Vagina (tissue), 2 donors: ENCODE measurements around the gene HIGD1B.

Experiments used
- CTCF ChIP-seq, 3 experiments: fragments of 450-650 bp in 2 of 3; fragments of 200-600 bp in 1 of 3; sonication (generic) in 1 of 3; IDR thresholded peaks; one replicate each; pipeline ENCODE4 v1.5.1; 2017 to 2019; ENCODE audit warnings: antibody characterized with exemption in 3 of 3, mild to moderate bottlenecking in 2 of 3, moderate library complexity in 2 of 3
- POLR2A ChIP-seq, 2 donors: fragments of 450-650 bp; IDR thresholded peaks; one replicate each; pipeline ENCODE4 v1.6.1; 2017; ENCODE audit warnings: antibody characterized with exemption in 2 of 2, mild to moderate bottlenecking in 2 of 2, moderate library complexity in 2 of 2
- POLR2AphosphoS5 ChIP-seq, 2 donors: sonication (generic); formaldehyde crosslinking; IDR thresholded peaks; one replicate each; pipeline ENCODE4 v1.9.0; 2017; ENCODE audit warnings: antibody characterized with exemption in 2 of 2, mild to moderate bottlenecking in 2 of 2, low read depth in 1 of 2; ENCODE audit not compliant: insufficient read depth in 1 of 2

DNA sequence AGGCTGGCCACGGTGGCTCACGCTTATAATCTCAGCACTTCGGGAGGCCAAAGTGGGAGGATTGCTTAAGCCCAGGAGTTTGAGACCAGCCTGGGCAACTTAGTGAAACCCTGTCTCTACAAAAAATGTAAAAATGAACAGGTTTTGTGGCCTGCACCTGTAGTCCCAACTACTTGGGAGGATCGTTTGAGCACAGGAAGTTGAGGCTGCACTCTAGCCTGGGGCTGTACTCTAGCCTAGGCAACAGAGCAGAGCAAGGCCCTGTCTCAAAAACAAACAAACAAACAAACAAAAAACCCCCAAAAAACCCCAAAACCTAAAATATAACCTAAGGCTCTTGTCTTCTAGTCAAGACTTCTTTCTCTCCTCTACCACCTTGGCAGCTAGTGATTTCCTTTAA, 7.4 kb upstream of the HIGD1B start:
- TF ChIP-seq CTCF (IDR thresholded peaks at IDR 0.05) (no peak), POLR2A (IDR thresholded peaks at IDR 0.05) (no peak), POLR2AphosphoS5 (IDR thresholded peaks at IDR 0.05; ENCODE audit: insufficient read depth in 1 of 2, low read depth in 1 of 2) (no peak)
